GM18498 (cell line): Measurements from ENCODE around the gene VIPR1.
"Not testable (repeated sequence)": the region's sequence is repeated elsewhere in the genome, so short reads cannot be mapped to it uniquely, and the experiment has no call there.

Source experiments
- ATAC-seq: cut with Tn5 transposase; IDR thresholded peaks from one replicate; pipeline ENCODE4 v1.9.1; 2021; ENCODE audit warnings: mild to moderate bottlenecking, moderate library complexity; ENCODE audit not compliant: unreplicated experiment

Gene VIPR1

GRCh38 chr3:42562047-42562907, 59.8 kb downstream of the VIPR1 start:
- ATAC-seq = no peak

GRCh38 chr3:42569593-42570142, 67.2 kb downstream of the VIPR1 start:
- no peak for ATAC-seq

GRCh38 chr3:42572278-42572677, 69.8 kb downstream of the VIPR1 start:
- ATAC-seq = no peak

- ATAC-seq = no peak
Measured at GRCh38 chr3:42575137-42575741, 72.8 kb downstream of the VIPR1 start.

- no peak for ATAC-seq
Measured at GRCh38 chr3:42578054-42578453, 75.6 kb downstream of the VIPR1 start.

- not testable (repeated sequence) for ATAC-seq
Measured at GRCh38 chr3:42579346-42579745, 76.9 kb downstream of the VIPR1 start.

GRCh38 chr3:42581400-42581708, 78.9 kb downstream of the VIPR1 start:
- no peak for ATAC-seq

- peak; percentile 94 for ATAC-seq
Measured at GRCh38 chr3:42581709-42582473, 79.4 kb downstream of the VIPR1 start, which contains the start of gene SEC22C. Gene SEC22C, minus strand, starts transcription at chr3:42581967. Its CDS starts 12,921 bp downstream, at chr3:42569046.

- ATAC-seq = no peak
Measured at GRCh38 chr3:42582474-42583070, 80.1 kb downstream of the VIPR1 start.
